ENCODE measurements around the gene PACS1.

Gene PACS1

DNA sequence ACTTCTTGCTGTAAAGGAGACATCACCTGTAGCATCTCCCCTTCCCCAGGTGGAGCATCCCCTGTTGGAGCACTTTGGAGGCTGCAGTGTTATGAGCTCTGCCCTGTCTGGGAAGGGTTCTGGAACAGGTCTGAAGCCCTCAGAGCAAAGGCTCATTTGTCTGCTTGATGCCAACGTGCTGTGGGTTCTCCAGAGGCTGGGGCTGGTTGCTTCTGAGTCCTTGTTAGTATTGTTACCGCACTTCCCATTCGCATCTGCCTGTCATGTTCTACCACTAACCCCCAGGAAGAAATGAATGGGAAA is 73.1 kb downstream of the PACS1 start:
- H3K27ac ChIP-seq (ENCODE audit: low read length): no peak overlapping the region
- H3K79me2 ChIP-seq (ENCODE audit: low read length): peaks cover 21% of the 10 kb centered on the region
- peaks cover 7% of the 10 kb centered on the region for H3F3A ChIP-seq (ENCODE audit: insufficient read depth, low read length)
- H3K9me3 ChIP-seq (replicated peaks; ENCODE audit: insufficient read depth, low read length): no peaks in the 10 kb centered on the region
- peaks cover 20% of the 10 kb centered on the region for H3K4me1 ChIP-seq (ENCODE audit: low read length)
- H3K27me3 ChIP-seq (replicated peaks; ENCODE audit: insufficient read depth, low read length): no peaks in the 10 kb centered on the region
- no peaks in the 10 kb centered on the region for H3K9me2 ChIP-seq (replicated peaks; ENCODE audit: insufficient read depth, low read length)
- TF ChIP-seq CTCF (IDR thresholded peaks at IDR 0.05; ENCODE audit: low read length): no peak
- TF ChIP-seq EZH2phosphoT487 (IDR thresholded peaks at IDR 0.05; ENCODE audit: low read length): no peak
- TF ChIP-seq EZH2 (optimal IDR thresholded peaks at IDR 0.05; ENCODE audit: low read depth, low read length): no peak
- H2AFZ ChIP-seq (ENCODE audit: low read length): no peak overlapping the region
- no peak overlapping the region for H3K9ac ChIP-seq (ENCODE audit: low read length)
- H3K4me3 ChIP-seq (ENCODE audit: low read length): no peak overlapping the region
- H3K36me3 ChIP-seq (replicated peaks; ENCODE audit: insufficient read depth, low read length): no peaks in the 10 kb centered on the region
- DNase-seq: no peak
- H3K4me2 ChIP-seq (ENCODE audit: low read depth, low read length): no peak overlapping the region
- H4K20me1 ChIP-seq (ENCODE audit: insufficient read depth, low read length): no peaks in the 10 kb centered on the region

DNA sequence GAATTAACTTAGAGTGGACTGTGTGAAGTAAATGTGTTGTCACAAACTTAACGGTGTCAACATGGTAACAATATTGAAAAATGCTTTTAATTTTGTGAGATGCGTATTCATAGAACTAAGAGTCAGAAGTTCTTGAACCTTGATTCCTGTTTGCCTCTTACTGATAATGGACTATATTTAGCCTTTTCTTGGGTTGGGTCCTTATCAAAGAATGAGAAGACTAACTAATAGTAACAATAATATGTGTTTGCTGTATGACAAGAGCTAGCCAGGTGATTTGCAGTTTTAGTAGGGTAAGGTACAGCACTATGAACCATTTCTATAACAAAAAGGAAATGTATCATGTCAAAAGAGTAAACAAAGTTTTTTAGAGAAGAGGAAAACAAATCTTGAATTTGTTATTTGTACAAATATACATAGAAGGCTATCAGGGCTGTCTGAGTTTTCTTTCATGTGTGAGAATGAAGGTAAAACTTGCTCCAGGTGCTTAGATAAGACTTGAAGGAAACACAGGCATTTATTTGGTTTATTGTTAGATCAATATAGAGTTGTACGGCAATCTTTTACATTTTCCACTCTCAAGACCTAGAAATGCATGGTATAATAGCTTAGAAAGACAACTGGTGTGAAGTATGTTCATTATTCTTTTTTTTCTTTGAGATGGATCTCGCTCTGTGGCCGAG is 74.1 kb downstream of the PACS1 start:
- no peak for DNase-seq
- Histone ChIP-seq H3K9me2 (replicated peaks; ENCODE audit: insufficient read depth, low read length) (no peaks in the 10 kb centered on the region), H3K4me1 (ENCODE audit: low read length) (peaks cover 12% of the 10 kb centered on the region), H4K20me1 (ENCODE audit: insufficient read depth, low read length) (no peaks in the 10 kb centered on the region), H3K27me3 (replicated peaks; ENCODE audit: insufficient read depth, low read length) (no peaks in the 10 kb centered on the region), H3K4me2 (ENCODE audit: low read depth, low read length) (no peak overlapping the region), H3K4me3 (ENCODE audit: low read length) (no peak overlapping the region), H3K9me3 (replicated peaks; ENCODE audit: insufficient read depth, low read length) (no peaks in the 10 kb centered on the region), H3K36me3 (replicated peaks; ENCODE audit: insufficient read depth, low read length) (no peaks in the 10 kb centered on the region), H3K9ac (ENCODE audit: low read length) (no peak overlapping the region), H3F3A (ENCODE audit: insufficient read depth, low read length) (peaks cover under 1% of the 10 kb centered on the region; the same call in 1 of the 2 replicates), H2AFZ (ENCODE audit: low read length) (no peak overlapping the region), H3K79me2 (ENCODE audit: low read length) (peaks cover 18% of the 10 kb centered on the region), H3K27ac (ENCODE audit: low read length) (no peak overlapping the region)
- TF ChIP-seq EZH2 (optimal IDR thresholded peaks at IDR 0.05; ENCODE audit: low read depth, low read length) (no peak), CTCF (IDR thresholded peaks at IDR 0.05; ENCODE audit: low read length) (no peak), EZH2phosphoT487 (IDR thresholded peaks at IDR 0.05; ENCODE audit: low read length) (no peak)

DNA sequence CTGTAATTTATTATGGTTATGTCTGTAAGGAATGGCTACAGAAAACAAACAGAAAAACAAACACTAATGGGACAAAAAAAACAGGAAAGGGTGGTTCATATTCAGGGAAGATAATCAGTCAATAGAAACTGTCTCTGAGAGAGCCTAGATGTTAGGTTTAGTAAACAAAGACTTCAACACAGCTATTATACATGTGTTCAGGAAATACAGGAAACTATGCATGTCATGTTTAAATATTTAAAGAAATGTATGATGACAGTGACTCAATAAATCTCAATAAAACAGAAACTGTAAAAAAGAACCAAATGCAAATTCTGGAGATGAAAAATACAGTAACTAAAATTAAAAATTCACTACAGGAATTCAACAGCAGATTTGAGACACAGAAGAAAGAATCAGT is 76.0 kb downstream of the PACS1 start:
- Histone ChIP-seq H3K9me3 (replicated peaks; ENCODE audit: insufficient read depth, low read length) (no peaks in the 10 kb centered on the region), H3K27ac (ENCODE audit: low read length) (no peak overlapping the region), H3K36me3 (replicated peaks; ENCODE audit: insufficient read depth, low read length) (no peaks in the 10 kb centered on the region), H3K9me2 (replicated peaks; ENCODE audit: insufficient read depth, low read length) (no peaks in the 10 kb centered on the region), H2AFZ (ENCODE audit: low read length) (no peak overlapping the region), H3F3A (ENCODE audit: insufficient read depth, low read length) (peaks cover 10% of the 10 kb centered on the region), H3K4me2 (ENCODE audit: low read depth, low read length) (no peak overlapping the region), H3K4me1 (ENCODE audit: low read length) (peaks cover 14% of the 10 kb centered on the region), H4K20me1 (ENCODE audit: insufficient read depth, low read length) (no peaks in the 10 kb centered on the region), H3K79me2 (ENCODE audit: low read length) (0 out of 2 replicates have a peak, but pooled peaks cover 8% of the 10 kb centered on the region), H3K4me3 (ENCODE audit: low read length) (no peak overlapping the region), H3K9ac (ENCODE audit: low read length) (no peak overlapping the region), H3K27me3 (replicated peaks; ENCODE audit: insufficient read depth, low read length) (no peaks in the 10 kb centered on the region)
- DNase-seq: no peak
- TF ChIP-seq EZH2phosphoT487 (IDR thresholded peaks at IDR 0.05; ENCODE audit: low read length): no peak
- TF ChIP-seq EZH2 (optimal IDR thresholded peaks at IDR 0.05; ENCODE audit: low read depth, low read length): no peak
- no peak for TF ChIP-seq CTCF (IDR thresholded peaks at IDR 0.05; ENCODE audit: low read length)

Measured in MM.1S (cell line).